ENCODE measurements around the gene SALL2. TPM values are rescaled to one million over a fixed set of nuclear protein-coding genes. Genes with fewer than 3 reads are reported as not detected.

Gene SALL2
- total and polyA plus RNA-seq, 7 experiments from 2014 or later, result 2.3 to 8.3 (median 4.2) TPM

DNA sequence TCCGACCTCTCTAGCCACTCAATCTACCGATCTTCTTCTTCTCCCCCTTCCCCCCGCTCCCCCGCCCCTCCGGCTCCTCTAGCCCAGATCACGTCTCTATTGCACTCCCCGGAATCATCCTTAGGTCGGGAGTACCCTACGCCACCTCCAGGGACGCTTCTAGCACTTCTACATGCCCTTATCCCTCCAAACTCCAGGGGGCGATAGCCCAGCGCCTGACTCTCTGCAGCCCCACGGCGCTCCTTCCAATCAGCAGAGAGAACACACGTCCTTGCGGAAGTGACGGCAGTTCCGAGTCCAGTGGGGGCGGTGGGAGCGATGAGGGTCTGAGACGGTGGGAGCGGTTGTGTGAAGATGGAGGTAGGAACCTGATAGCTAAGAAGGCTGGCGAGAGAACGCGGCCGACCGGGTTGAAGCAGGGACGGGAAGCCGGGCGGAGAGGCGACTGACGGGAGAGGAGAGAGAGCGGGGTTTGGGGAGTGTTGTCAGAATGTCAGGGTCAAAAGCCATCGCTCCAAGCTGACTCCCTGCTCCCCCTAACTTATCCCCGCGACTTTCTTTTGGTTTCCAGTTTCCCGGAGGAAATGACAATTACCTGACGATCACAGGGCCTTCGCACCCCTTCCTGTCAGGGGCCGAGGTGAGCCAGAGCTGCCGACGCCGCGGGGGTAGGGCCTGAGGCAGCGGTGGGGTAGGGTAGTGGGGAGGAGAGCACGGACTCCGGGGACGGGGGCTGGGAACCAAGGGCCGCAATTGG is 49.0 kb downstream of the SALL2 start, which contains the start of the genes RAB2B and TOX4:
Gene RAB2B, minus strand, starts transcription at position 35 of the 757 bp plus-strand sequence. CDS start 87 bp downstream, outside the sequence.
Gene TOX4, plus strand, starts transcription at position 271 of the 757 bp plus-strand sequence. Its CDS starts 84 bp downstream, at position 355.
- peaks cover 0 to 22% (median 0%) of the 10 kb centered on the region in 3 experiments for H3K36me3 ChIP-seq (ENCODE audit: control insufficient read depth in 2 of 3, insufficient read depth in 3 of 3, low read length in 3 of 3)
- H3K27me3 ChIP-seq (ENCODE audit: control insufficient read depth in 2 of 2, insufficient read depth in 2 of 2, low read length in 2 of 2), result no peaks in the 10 kb centered on the region
- peak within 1 kb of the TSS; percentile 88 for H3K27ac ChIP-seq (ENCODE audit: low read depth, low read length)
- POLR2A ChIA-PET, result interaction anchor here (1.0 to 5.1 kb wide), 14 partner anchors 10 to 1844 kb away, joined by 3 to 53 read pairs (median 5); partner anchors contain the start of genes CHD8, METTL3, PABPN1 and SALL2
- DNase-seq (peak; percentile 83 to 98 (median 97)), ATAC-seq (peak; percentile 99)
- no peaks in the 10 kb centered on the region for H3K9me3 ChIP-seq (ENCODE audit: control insufficient read depth in 2 of 3, low read length in 3 of 3)
- H3K4me1 ChIP-seq (ENCODE audit: control insufficient read depth in 2 of 2, insufficient read depth in 2 of 2, low read length in 2 of 2), result peaks cover 21 to 22% of the 10 kb centered on the region in 2 donors
- H3K27ac Mint-ChIP-seq, result peak within 1 kb of the TSS; percentile 93 to 100 (median 98)
- peaks cover 18 to 74% (median 58%) of the 10 kb centered on the region in 7 donors for H3K4me1 Mint-ChIP-seq
- no peaks in the 10 kb centered on the region for H3K27me3 Mint-ChIP-seq
- intact Hi-C loops (cut with micrococcal nuclease), result loop anchor here (1.0 to 10.0 kb wide), 15 partner anchors 19 to 1844 kb away; partner anchors contain the start of genes CHD8 (in 2 of the 2), HNRNPC (in 2 of the 2), METTL3 (in 2 of the 2) and SUPT16H (in 2 of the 2)
- H3K4me3 Mint-ChIP-seq, result peak within 1 kb of the TSS; percentile 96 to 100 (median 99)
- CTCF ChIA-PET, result interaction anchor here (1.0 to 1.7 kb wide), 4 partner anchors 21 to 40 kb away, joined by 3 to 5 read pairs (median 4); partner anchors contain the start of genes CHD8 and METTL3
- H3K36me3 Mint-ChIP-seq, result peaks cover 3 to 19% (median 10%) of the 10 kb centered on the region in 5 donors
- no peaks in the 10 kb centered on the region for H3K9me3 Mint-ChIP-seq
- peak within 1 kb of the TSS; percentile 99 for H3K4me3 ChIP-seq (ENCODE audit: low read length)

DNA sequence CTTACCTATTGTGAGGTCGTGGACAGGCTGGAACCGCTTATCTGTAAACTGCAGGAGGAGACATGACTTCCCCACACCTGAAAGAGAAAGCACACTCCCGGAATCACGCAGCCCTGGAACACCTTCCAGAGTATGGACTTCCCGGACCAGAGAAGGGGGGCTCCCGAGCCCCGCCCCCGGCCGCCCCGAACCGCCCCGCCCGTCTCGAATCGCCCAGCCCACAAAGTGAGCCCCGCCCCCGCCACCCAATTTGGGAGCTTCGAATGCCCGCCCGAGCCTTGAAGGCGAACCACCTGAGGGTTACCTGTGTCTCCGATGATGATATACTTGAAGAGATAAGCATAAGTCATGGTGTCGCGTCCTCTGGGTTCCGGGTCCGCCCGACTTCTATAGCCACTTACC is 49.6 kb downstream of the SALL2 start:
- no peaks in the 10 kb centered on the region for H3K27me3 ChIP-seq (ENCODE audit: control insufficient read depth in 2 of 2, insufficient read depth in 2 of 2, low read length in 2 of 2)
- H3K4me1 ChIP-seq (ENCODE audit: control insufficient read depth in 2 of 2, insufficient read depth in 2 of 2, low read length in 2 of 2), result peaks cover 21 to 22% of the 10 kb centered on the region in 2 donors
- H3K27ac Mint-ChIP-seq, result peak overlapping the region; percentile 93 to 100 (median 98)
- ATAC-seq (peak; percentile 63), DNase-seq (peak in 1 of 9 donors; percentile 79)
- peaks cover 0 to 22% (median 0%) of the 10 kb centered on the region in 3 experiments for H3K36me3 ChIP-seq (ENCODE audit: control insufficient read depth in 2 of 3, insufficient read depth in 3 of 3, low read length in 3 of 3)
- peaks cover 3 to 21% (median 11%) of the 10 kb centered on the region in 5 donors for H3K36me3 Mint-ChIP-seq
- no peaks in the 10 kb centered on the region for H3K27me3 Mint-ChIP-seq
- peak overlapping the region; percentile 99 for H3K4me3 ChIP-seq (ENCODE audit: low read length)
- ChIA-PET POLR2A (interaction anchor here (0.8 to 5.1 kb wide), 11 partner anchors 10 to 208 kb away, joined by 3 to 53 read pairs (median 4); partner anchors contain the start of genes CHD8, METTL3 and SALL2), CTCF (interaction anchor here (1.0 to 1.7 kb wide), 3 partner anchors 20 to 39 kb away, joined by 3 to 7 read pairs (median 5); partner anchors contain the start of gene CHD8)
- H3K4me1 Mint-ChIP-seq, result peaks cover 19 to 73% (median 54%) of the 10 kb centered on the region in 7 donors
- intact Hi-C loops (cut with micrococcal nuclease), result loop anchor here (2.0 to 10.0 kb wide), 6 partner anchors 51 to 1844 kb away; partner anchors contain the start of genes BCL2L2 (in 1 of the 2), DAD1 (in 1 of the 2), PABPN1 (in 1 of the 2) and PPP1R3E (in 1 of the 2)
- H3K27ac ChIP-seq (ENCODE audit: low read depth, low read length), result peak overlapping the region; percentile 88
- peak overlapping the region; percentile 96 to 100 (median 99) for H3K4me3 Mint-ChIP-seq
- H3K9me3 Mint-ChIP-seq, result no peaks in the 10 kb centered on the region
- H3K9me3 ChIP-seq (ENCODE audit: control insufficient read depth in 2 of 3, low read length in 3 of 3), result no peaks in the 10 kb centered on the region

DNA sequence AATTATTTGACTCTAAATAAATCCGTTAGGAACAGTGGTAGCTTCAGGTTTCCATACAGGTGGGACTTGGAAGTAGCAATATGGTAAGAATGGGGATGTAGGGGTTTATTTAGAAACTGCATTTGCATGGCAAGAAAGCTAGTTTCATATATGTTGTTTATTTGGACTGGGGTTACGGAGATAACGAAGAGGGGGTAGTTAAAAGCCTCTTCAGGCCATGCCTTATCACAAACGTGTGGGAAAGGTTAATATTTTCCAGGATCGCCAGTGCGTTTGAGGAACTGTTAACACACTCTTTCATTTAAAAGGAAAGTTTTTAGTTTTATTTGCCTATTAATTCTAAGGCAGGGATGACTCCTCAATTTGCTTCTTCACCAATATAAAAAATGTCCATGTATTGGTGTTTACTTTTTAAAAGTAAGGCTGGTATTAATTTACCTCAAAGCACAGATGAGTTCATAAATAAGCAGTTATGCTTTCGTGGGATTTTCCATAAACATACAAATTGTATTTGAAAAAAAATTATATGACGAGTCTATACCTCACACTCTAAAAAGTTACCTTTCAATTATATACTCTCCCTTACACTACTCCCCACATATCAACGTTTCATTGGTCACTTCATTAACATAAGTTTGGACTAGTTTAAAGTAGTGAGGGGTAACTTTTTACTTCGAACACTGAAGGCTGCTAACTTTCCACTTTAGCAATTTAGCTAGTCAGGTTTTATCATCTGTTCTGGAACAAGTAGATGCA is 50.2 kb downstream of the SALL2 start:
- no peaks in the 10 kb centered on the region for H3K27me3 Mint-ChIP-seq
- peak overlapping the region; percentile 99 for H3K4me3 ChIP-seq (ENCODE audit: low read length)
- peak overlapping the region; percentile 88 for H3K27ac ChIP-seq (ENCODE audit: low read depth, low read length)
- no peaks in the 10 kb centered on the region for H3K9me3 Mint-ChIP-seq
- POLR2A ChIA-PET, result interaction anchor here (0.6 to 5.1 kb wide), 11 partner anchors 9 to 207 kb away, joined by 3 to 53 read pairs (median 4); partner anchors contain the start of genes CHD8, METTL3 and SALL2
- intact Hi-C loops (cut with micrococcal nuclease), result loop anchor here (2.0 to 10.0 kb wide), 6 partner anchors 51 to 1845 kb away; partner anchors contain the start of genes BCL2L2 (in 1 of the 2), DAD1 (in 1 of the 2), PABPN1 (in 1 of the 2) and PPP1R3E (in 1 of the 2)
- no peaks in the 10 kb centered on the region for H3K27me3 ChIP-seq (ENCODE audit: control insufficient read depth in 2 of 2, insufficient read depth in 2 of 2, low read length in 2 of 2)
- no peaks in the 10 kb centered on the region for H3K9me3 ChIP-seq (ENCODE audit: control insufficient read depth in 2 of 3, low read length in 3 of 3)
- H3K4me3 Mint-ChIP-seq, result peak overlapping the region; percentile 96 to 100 (median 99)
- ATAC-seq, result no peak
- H3K36me3 Mint-ChIP-seq, result peaks cover 3 to 21% (median 11%) of the 10 kb centered on the region in 5 donors
- peaks cover 21 to 22% of the 10 kb centered on the region in 2 donors for H3K4me1 ChIP-seq (ENCODE audit: control insufficient read depth in 2 of 2, insufficient read depth in 2 of 2, low read length in 2 of 2)
- H3K27ac Mint-ChIP-seq, result peak overlapping the region; percentile 93 to 100 (median 98)
- H3K4me1 Mint-ChIP-seq, result peaks cover 19 to 69% (median 51%) of the 10 kb centered on the region in 7 donors
- CTCF ChIA-PET, result interaction anchor here (1.0 to 1.7 kb wide), 2 partner anchors 20 to 38 kb away, joined by 3 to 7 read pairs; partner anchors contain the start of gene CHD8
- no peak for DNase-seq
- peaks cover 0 to 17% (median 0%) of the 10 kb centered on the region in 3 experiments for H3K36me3 ChIP-seq (ENCODE audit: control insufficient read depth in 2 of 3, insufficient read depth in 3 of 3, low read length in 3 of 3)

Other genes with a start within 250 kb of the SALL2 start
- 1 to 10 TPM in 1 of 5 experiments, under 1 TPM in 1, not detected in 3; 0.24 to 1.5 TPM for gene RPGRIP1, start 246.3 kb downstream of the SALL2 start, total RNA-seq
- gene RPGRIP1, start 246.3 kb downstream of the SALL2 start, polyA plus RNA-seq, result not detected
- 100 to 1,000 TPM in 1 of 5 experiments, 10 to 100 TPM in 4; 46.1 to 104 (median 78.6) TPM for gene SUPT16H, start 142.3 kb downstream of the SALL2 start, total RNA-seq
- 10 to 100 TPM; 78.2 to 80.9 TPM for gene SUPT16H, start 142.3 kb downstream of the SALL2 start, polyA plus RNA-seq
- 100 to 1,000 TPM; 125 to 143 (median 133) TPM for gene CHD8, start 70.2 kb downstream of the SALL2 start, total RNA-seq
- gene CHD8, start 70.2 kb downstream of the SALL2 start, polyA plus RNA-seq, result 10 to 100 TPM; 39.3 to 50.4 TPM
- gene RAB2B, start 49.4 kb downstream of the SALL2 start, total RNA-seq, result 10 to 100 TPM; 26.6 to 32.8 (median 30.5) TPM
- 1 to 10 TPM; 5.6 to 9.9 TPM for gene RAB2B, start 49.4 kb downstream of the SALL2 start, polyA plus RNA-seq
- gene TOX4, start 49.2 kb downstream of the SALL2 start, total RNA-seq, result 100 to 1,000 TPM in 1 of 5 experiments, 10 to 100 TPM in 4; 78.5 to 116 (median 86.5) TPM
- gene TOX4, start 49.2 kb downstream of the SALL2 start, polyA plus RNA-seq, result 10 to 100 TPM; 70.5 to 98.3 TPM
- gene METTL3, start 15.0 kb downstream of the SALL2 start, total RNA-seq, result 100 to 1,000 TPM in 2 of 5 experiments, 10 to 100 TPM in 3; 43.6 to 108 (median 75.3) TPM
- gene METTL3, start 15.0 kb downstream of the SALL2 start, polyA plus RNA-seq, result 10 to 100 TPM; 17.6 to 26.3 TPM
- not detected for gene OR10G3, start 53.7 kb upstream of the SALL2 start, total RNA-seq
- not detected for gene OR10G3, start 53.7 kb upstream of the SALL2 start, polyA plus RNA-seq
- not detected for gene OR10G2, start 108.6 kb upstream of the SALL2 start, total RNA-seq
- under 1 TPM in 1 of 2 donors, not detected in 1; 0.28 TPM for gene OR10G2, start 108.6 kb upstream of the SALL2 start, polyA plus RNA-seq
- not detected for gene OR4E2, start 127.5 kb upstream of the SALL2 start, total RNA-seq
- gene OR4E2, start 127.5 kb upstream of the SALL2 start, polyA plus RNA-seq, result not detected
- under 1 TPM in 4 of 5 experiments, not detected in 1; 0.07 to 0.19 (median 0.12) TPM for gene OR4E1, start 147.5 kb upstream of the SALL2 start, total RNA-seq
- not detected for gene OR4E1, start 147.5 kb upstream of the SALL2 start, polyA plus RNA-seq